ENCODE data around the gene GOLGA6L9. TPM values are rescaled to one million over a fixed set of nuclear protein-coding genes. Genes with fewer than 3 reads are reported as not detected.
"Not testable (repeated sequence)": the region's sequence is repeated elsewhere in the genome, so short reads cannot be mapped to it uniquely, and the experiment has no call there.

Gene GOLGA6L9
- total RNA-seq, 1 donor from 2014 or later: 13.0 TPM

- not testable (repeated sequence) for H3K36me3 ChIP-seq; H3K79me2 ChIP-seq (ENCODE audit: low read depth); H3K27me3 ChIP-seq; H2AFZ ChIP-seq (replicated peaks); H3K9me3 ChIP-seq (ENCODE audit: low read depth); H3K4me1 ChIP-seq; H4K20me1 ChIP-seq (ENCODE audit: low read depth); H3K27ac Mint-ChIP-seq; H3K36me3 Mint-ChIP-seq; H3K4me1 Mint-ChIP-seq; H3K27ac ChIP-seq; H3K27me3 Mint-ChIP-seq (ENCODE audit: insufficient read depth, low read depth); H3K4me2 ChIP-seq; H3F3A ChIP-seq (ENCODE audit: low read depth); H3K4me3 Mint-ChIP-seq; H3K9me3 Mint-ChIP-seq; DNase-seq (ENCODE audit: low spot score); H3K4me3 ChIP-seq; H3K9ac ChIP-seq
Measured at GRCh38 chr15:82465629-82466028, 36.0 kb downstream of the GOLGA6L9 start.

GRCh38 chr15:82468205-82468604 is 38.6 kb downstream of the GOLGA6L9 start:
- not testable (repeated sequence) for H3K4me1 Mint-ChIP-seq, H3K9me3 Mint-ChIP-seq
- TF ChIP-seq CTCF (IDR thresholded peaks at IDR 0.05): peak; percentile 39

GRCh38 chr15:82469381-82469780 is 39.8 kb downstream of the GOLGA6L9 start:
- not testable (repeated sequence) for H3K9ac ChIP-seq

More at GRCh38 chr15:82468205-82468604, 38.6 kb downstream of the GOLGA6L9 start:
- not testable (repeated sequence) for H3K9ac ChIP-seq; H3K27ac Mint-ChIP-seq; H2AFZ ChIP-seq (replicated peaks); H4K20me1 ChIP-seq (ENCODE audit: low read depth); H3K4me1 ChIP-seq; H3K36me3 Mint-ChIP-seq; H3K4me2 ChIP-seq; H3F3A ChIP-seq (ENCODE audit: low read depth); DNase-seq (ENCODE audit: low spot score); H3K27me3 Mint-ChIP-seq (ENCODE audit: insufficient read depth, low read depth); H3K4me3 Mint-ChIP-seq; H3K36me3 ChIP-seq; H3K4me3 ChIP-seq; H3K27ac ChIP-seq; H3K79me2 ChIP-seq (ENCODE audit: low read depth); H3K9me3 ChIP-seq (ENCODE audit: low read depth); H3K27me3 ChIP-seq

GRCh38 chr15:82472269-82472982 is 42.8 kb downstream of the GOLGA6L9 start:
- H3K27ac Mint-ChIP-seq; H3K4me1 Mint-ChIP-seq; H3K4me2 ChIP-seq; H3K4me1 ChIP-seq; H3K27ac ChIP-seq; H3K4me3 Mint-ChIP-seq; H2AFZ ChIP-seq (replicated peaks); H3K27me3 ChIP-seq; H3K79me2 ChIP-seq (ENCODE audit: low read depth); H3K9me3 Mint-ChIP-seq; H3K4me3 ChIP-seq; H3K9ac ChIP-seq; H3K36me3 ChIP-seq; H4K20me1 ChIP-seq (ENCODE audit: low read depth); H3K27me3 Mint-ChIP-seq (ENCODE audit: insufficient read depth, low read depth); H3K9me3 ChIP-seq (ENCODE audit: low read depth); H3F3A ChIP-seq (ENCODE audit: low read depth); H3K36me3 Mint-ChIP-seq: not testable (repeated sequence)
- DNase-seq (ENCODE audit: low spot score): peak; percentile 1

More at GRCh38 chr15:82469381-82469780, 39.8 kb downstream of the GOLGA6L9 start:
- H3K4me3 Mint-ChIP-seq; H3K9me3 ChIP-seq (ENCODE audit: low read depth); H3K9me3 Mint-ChIP-seq; DNase-seq (ENCODE audit: low spot score); H2AFZ ChIP-seq (replicated peaks); H3K79me2 ChIP-seq (ENCODE audit: low read depth); H3K4me2 ChIP-seq; H4K20me1 ChIP-seq (ENCODE audit: low read depth); H3K36me3 Mint-ChIP-seq; H3K27ac ChIP-seq; H3K4me1 ChIP-seq; H3K36me3 ChIP-seq; H3K4me3 ChIP-seq; H3K4me1 Mint-ChIP-seq; H3K27ac Mint-ChIP-seq; H3K27me3 Mint-ChIP-seq (ENCODE audit: insufficient read depth, low read depth); H3K27me3 ChIP-seq; H3F3A ChIP-seq (ENCODE audit: low read depth): not testable (repeated sequence)

- H3K27me3 Mint-ChIP-seq (ENCODE audit: insufficient read depth, low read depth); H3K36me3 ChIP-seq; H3K9me3 Mint-ChIP-seq; H3K4me1 Mint-ChIP-seq; H3K27me3 ChIP-seq; DNase-seq (ENCODE audit: low spot score); H3K27ac Mint-ChIP-seq; H4K20me1 ChIP-seq (ENCODE audit: low read depth); H3K4me1 ChIP-seq; H2AFZ ChIP-seq (replicated peaks); H3K79me2 ChIP-seq (ENCODE audit: low read depth); H3K36me3 Mint-ChIP-seq; H3K4me2 ChIP-seq; H3K9me3 ChIP-seq (ENCODE audit: low read depth); H3K4me3 ChIP-seq; H3F3A ChIP-seq (ENCODE audit: low read depth); H3K27ac ChIP-seq; H3K9ac ChIP-seq; H3K4me3 Mint-ChIP-seq: not testable (repeated sequence)
Measured at GRCh38 chr15:82474596-82475325, 45.1 kb downstream of the GOLGA6L9 start.

- H4K20me1 ChIP-seq (ENCODE audit: low read depth); H3K4me1 Mint-ChIP-seq; H3K4me3 Mint-ChIP-seq; H3K27me3 ChIP-seq; H3K4me1 ChIP-seq; H3F3A ChIP-seq (ENCODE audit: low read depth); H3K4me3 ChIP-seq; H3K79me2 ChIP-seq (ENCODE audit: low read depth); H3K36me3 Mint-ChIP-seq; H3K9me3 Mint-ChIP-seq; H3K27ac Mint-ChIP-seq; H3K36me3 ChIP-seq; H3K27me3 Mint-ChIP-seq (ENCODE audit: insufficient read depth, low read depth); H3K27ac ChIP-seq; H3K4me2 ChIP-seq; H3K9ac ChIP-seq; H3K9me3 ChIP-seq (ENCODE audit: low read depth); H2AFZ ChIP-seq (replicated peaks): not testable (repeated sequence)
- peak; percentile 1 for DNase-seq (ENCODE audit: low spot score)
Measured at GRCh38 chr15:82475345-82475967, 45.8 kb downstream of the GOLGA6L9 start.

- not testable (repeated sequence) for H3K27ac Mint-ChIP-seq; H3K9ac ChIP-seq; H4K20me1 ChIP-seq (ENCODE audit: low read depth); H3K9me3 ChIP-seq (ENCODE audit: low read depth); H3K4me2 ChIP-seq; H3F3A ChIP-seq (ENCODE audit: low read depth); H3K27ac ChIP-seq; H3K4me1 ChIP-seq; H3K9me3 Mint-ChIP-seq; H2AFZ ChIP-seq (replicated peaks); H3K79me2 ChIP-seq (ENCODE audit: low read depth); H3K36me3 Mint-ChIP-seq; H3K27me3 ChIP-seq; H3K4me3 Mint-ChIP-seq; H3K4me3 ChIP-seq; H3K4me1 Mint-ChIP-seq; H3K36me3 ChIP-seq; H3K27me3 Mint-ChIP-seq (ENCODE audit: insufficient read depth, low read depth)
- DNase-seq (ENCODE audit: low spot score): peak; percentile 3
Measured at GRCh38 chr15:82476697-82477342, 47.2 kb downstream of the GOLGA6L9 start.

Data from neural progenitor cell (in vitro differentiated cells).